HG03060 (cell line): Measurements from ENCODE around the gene OSBPL2.

Experiments
- ATAC-seq: cut with Tn5 transposase; IDR thresholded peaks from one replicate; pipeline ENCODE4 v1.9.1; 2021; ENCODE audit warnings: low read depth, moderate number of reproducible peaks; ENCODE audit not compliant: unreplicated experiment

The OSBPL2 gene

GRCh38 chr20:62277253-62277652 is 38.9 kb downstream of the OSBPL2 start:
- no peak for ATAC-seq

- ATAC-seq, result no peak
Measured at GRCh38 chr20:62280303-62280702, 42.0 kb downstream of the OSBPL2 start.

- no peak for ATAC-seq
Measured at GRCh38 chr20:62281161-62281933, 43.0 kb downstream of the OSBPL2 start.

GRCh38 chr20:62282103-62282502 is 43.8 kb downstream of the OSBPL2 start:
- no peak for ATAC-seq

- no peak for ATAC-seq
Measured at GRCh38 chr20:62282877-62283503, 44.7 kb downstream of the OSBPL2 start.

GRCh38 chr20:62284448-62284847 is 46.1 kb downstream of the OSBPL2 start:
- no peak for ATAC-seq

GRCh38 chr20:62285151-62285550 is 46.8 kb downstream of the OSBPL2 start:
- no peak for ATAC-seq

GRCh38 chr20:62285722-62286121 is 47.4 kb downstream of the OSBPL2 start:
- no peak for ATAC-seq

GRCh38 chr20:62286493-62287064 is 48.3 kb downstream of the OSBPL2 start:
- ATAC-seq, result no peak

GRCh38 chr20:62287129-62287528 is 48.8 kb downstream of the OSBPL2 start:
- no peak for ATAC-seq

GRCh38 chr20:62287759-62288534 is 49.6 kb downstream of the OSBPL2 start:
- no peak for ATAC-seq

GRCh38 chr20:62288535-62289105 is 50.3 kb downstream of the OSBPL2 start:
- ATAC-seq, result no peak

- no peak for ATAC-seq
Measured at GRCh38 chr20:62289131-62289530, 50.8 kb downstream of the OSBPL2 start.

- no peak for ATAC-seq
Measured at GRCh38 chr20:62289898-62290297, 51.6 kb downstream of the OSBPL2 start.

- no peak for ATAC-seq
Measured at GRCh38 chr20:62291251-62292066, 53.1 kb downstream of the OSBPL2 start.

GRCh38 chr20:62292108-62292507 is 53.8 kb downstream of the OSBPL2 start:
- ATAC-seq, result no peak

GRCh38 chr20:62293111-62293784 is 54.9 kb downstream of the OSBPL2 start:
- no peak for ATAC-seq

GRCh38 chr20:62293946-62294345 is 55.6 kb downstream of the OSBPL2 start:
- no peak for ATAC-seq

GRCh38 chr20:62294516-62294915 is 56.2 kb downstream of the OSBPL2 start:
- no peak for ATAC-seq
